HG02870 (cell line): ENCODE results near the gene ZNF107.

ENCODE experiments used
- ATAC-seq: cut with Tn5 transposase; IDR thresholded peaks from one replicate; pipeline ENCODE4 v1.9.1; 2021; ENCODE audit warnings: mild to moderate bottlenecking, moderate library complexity; ENCODE audit not compliant: unreplicated experiment

ZNF107 gene

DNA sequence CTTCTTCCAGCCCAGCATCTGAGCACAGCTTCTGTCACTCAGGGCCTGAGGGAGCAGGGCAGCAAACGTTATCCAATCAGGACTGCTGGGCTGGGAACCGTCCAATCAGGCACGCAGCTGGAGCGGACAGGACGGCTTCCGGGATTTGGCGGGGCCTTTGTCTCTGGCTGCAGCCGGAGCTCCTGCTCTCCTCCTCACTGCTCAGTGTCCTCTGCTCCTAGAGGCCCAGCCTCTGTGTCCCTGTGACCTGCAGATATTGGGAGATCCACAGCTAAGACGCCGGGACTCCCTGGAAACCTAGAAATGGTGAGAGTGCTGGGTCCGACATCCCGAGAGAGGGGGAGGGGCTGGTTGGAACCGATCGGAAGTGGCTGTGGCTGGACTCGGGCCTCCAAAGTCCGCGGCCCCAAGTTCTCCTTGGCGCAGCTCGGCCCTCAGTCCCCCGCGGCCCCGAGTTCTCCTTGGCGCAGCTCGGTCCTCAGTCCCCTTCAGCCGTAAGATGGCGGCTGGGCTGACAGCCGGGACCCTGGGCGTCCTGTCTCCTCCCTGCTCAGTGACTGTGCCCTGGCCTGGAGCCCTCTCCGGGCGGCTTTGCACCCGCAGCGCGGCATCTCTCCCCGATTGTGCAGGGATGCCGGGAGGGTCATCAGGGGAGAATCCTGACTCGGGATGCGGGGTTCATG lies at the start of gene ZNF107:
ZNF107 (plus strand) TSS at position 154 of the 683 bp plus-strand sequence; CDS start at position 304, 150 bp downstream.
- ATAC-seq, result peak; percentile 97

DNA sequence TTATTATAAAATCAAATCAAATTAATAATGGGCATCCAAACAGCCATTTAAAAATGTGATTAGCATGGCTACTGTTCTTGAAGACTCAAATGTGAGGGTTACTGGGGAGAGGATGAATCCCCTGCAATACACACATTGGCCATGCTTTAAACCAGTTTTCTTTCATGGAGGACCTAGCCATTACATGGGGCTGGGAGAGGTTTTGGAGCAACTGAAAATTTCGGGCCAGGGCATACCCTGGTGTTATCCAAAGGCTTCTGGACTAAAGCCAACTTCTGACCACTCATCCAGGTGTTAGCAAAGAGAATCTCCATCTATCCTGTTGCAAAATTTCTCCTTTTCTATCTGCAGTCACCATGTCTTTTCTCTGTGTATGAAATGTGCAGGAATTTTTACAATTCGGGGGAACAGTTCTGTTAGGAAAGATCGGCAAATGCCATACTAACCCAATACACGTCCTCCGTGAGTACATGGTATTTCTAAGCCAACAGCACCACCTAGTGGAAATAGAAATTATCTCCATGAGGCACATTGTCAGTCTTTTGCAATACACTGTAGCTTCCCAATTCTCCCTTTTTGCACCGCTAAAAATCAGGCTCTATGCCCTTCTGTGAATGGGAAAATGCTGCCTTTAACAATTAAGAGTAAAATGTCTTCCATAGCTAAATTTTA lies 47.0 kb upstream of the ZNF107 start:
- no peak for ATAC-seq

DNA sequence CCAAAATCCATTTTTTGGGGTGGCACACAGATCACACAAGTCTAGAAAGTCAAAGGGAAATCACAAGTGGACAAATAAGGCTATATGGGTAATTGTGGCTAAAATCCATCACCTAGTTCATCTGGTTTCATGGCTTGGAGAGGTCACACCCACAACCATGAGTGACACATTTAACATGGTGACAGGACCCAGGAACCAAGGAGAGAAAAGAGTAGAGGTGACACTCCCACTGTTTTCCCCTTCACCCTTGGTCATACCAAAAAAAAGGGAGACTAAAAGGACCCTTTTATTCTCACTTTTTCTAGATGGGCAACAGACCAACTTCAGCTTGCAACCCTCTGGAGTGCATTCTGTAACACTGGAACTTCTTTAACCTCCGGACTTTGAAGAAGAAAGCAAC lies 46.2 kb upstream of the ZNF107 start:
- ATAC-seq, result no peak

DNA sequence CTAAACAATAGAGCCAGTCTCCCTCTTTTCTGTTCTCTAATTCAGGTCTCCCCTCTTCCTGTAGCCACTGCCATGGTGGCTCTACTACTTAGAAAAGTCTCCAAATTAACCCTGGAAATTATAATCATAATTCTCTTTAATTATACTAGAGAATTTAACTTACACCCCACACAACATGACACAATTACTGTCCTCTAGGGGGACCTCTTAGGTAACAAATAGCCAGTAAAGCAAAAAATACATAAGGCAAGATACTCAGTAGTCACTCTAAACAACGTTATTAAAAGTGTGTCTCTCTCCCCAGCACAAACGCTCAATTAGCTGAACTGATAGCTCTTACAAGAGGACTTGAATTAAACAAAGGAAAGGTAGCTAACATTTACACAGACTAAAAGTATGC lies 44.3 kb upstream of the ZNF107 start:
- ATAC-seq, result no peak

- ATAC-seq, result peak; percentile 45
These were observed 40.5 kb upstream of the ZNF107 start for GRCh38 chr7:64625114-64626082.

DNA sequence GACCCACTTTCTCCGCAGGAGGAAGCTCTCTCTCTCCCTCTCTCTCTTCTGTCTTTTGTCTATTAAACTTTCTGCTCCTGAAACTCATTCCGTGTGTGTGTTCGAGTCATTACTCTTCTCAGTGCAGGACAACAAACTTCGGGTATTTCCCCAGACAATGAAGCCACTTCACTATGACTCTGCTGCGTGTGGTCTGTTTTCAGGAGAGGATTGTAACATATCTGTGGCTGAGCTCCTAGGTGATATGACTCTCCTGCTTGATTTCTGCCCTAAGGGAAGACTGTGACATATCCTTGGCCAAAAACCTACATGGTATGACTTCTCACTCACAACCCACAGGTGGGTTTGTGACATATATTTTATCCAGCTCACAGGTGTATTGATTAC lies 39.9 kb upstream of the ZNF107 start:
- peak; percentile 73 for ATAC-seq

DNA sequence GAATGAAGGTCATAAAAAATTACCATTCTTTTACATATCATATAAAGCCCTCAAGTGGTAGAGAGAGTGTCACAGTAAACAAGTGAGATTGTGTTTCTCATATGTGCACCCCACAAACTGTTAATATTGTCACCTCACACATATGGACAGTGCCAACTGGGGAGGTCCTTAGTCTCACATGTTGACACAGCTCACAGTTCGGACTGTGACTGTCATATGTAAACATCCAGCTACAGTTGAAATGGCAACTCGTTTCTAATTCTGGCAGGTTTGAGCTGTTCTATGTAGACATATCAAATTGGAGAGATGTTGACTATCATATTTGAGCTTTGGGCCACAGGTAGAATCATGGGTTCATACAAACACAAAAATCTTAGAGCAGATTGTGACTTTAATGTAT lies 39.4 kb upstream of the ZNF107 start:
- ATAC-seq, result no peak

DNA sequence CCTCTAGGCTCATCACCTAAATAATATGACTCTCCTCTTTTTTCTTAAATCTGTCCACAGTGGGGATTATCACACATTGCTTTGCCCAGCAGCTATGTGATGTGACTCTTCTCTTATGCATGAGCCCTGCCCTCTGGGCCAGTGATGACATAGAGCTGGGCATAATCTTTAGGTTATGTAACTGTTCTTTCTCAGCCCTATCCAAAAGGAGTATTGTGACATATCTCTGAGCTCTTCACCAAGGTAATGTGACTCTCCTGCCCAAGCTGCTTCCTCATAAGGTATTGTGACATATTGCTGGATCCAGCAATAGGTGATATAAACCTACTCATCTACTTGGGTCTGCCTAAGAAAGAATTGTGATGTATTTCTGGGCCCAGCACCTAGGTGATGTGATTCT lies 37.7 kb upstream of the ZNF107 start:
- ATAC-seq, result no peak

- no peak for ATAC-seq
These were observed 37.2 kb upstream of the ZNF107 start for GRCh38 chr7:64628721-64629120.

GRCh38 chr7:64630496-64630895 lies 35.4 kb upstream of the ZNF107 start:
- no peak for ATAC-seq

DNA sequence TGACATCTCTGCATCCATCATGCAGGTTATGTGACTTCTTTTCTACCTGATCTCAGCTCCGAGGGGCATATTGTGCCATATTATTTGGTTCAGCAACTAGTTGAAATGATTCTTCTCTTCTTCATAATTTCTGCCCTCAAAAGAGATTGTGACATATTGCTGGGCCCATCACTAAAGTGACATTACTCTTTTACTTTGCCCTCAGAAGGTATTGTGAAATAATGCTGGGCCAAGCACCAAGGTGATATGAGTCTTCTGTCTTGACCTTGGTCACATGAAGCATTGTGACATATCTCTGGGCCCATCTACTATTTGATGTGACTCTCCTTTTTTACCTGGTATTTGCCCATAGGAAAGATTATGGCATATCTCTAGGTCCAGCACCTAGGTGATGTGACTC lies 33.9 kb upstream of the ZNF107 start:
- ATAC-seq, result no peak

- no peak for ATAC-seq
These were observed 32.5 kb upstream of the ZNF107 start for GRCh38 chr7:64633401-64633800.

- ATAC-seq, result no peak
These were observed 31.4 kb upstream of the ZNF107 start for GRCh38 chr7:64634406-64635062.

- ATAC-seq, result no peak
These were observed 29.5 kb upstream of the ZNF107 start for GRCh38 chr7:64636386-64636785.

GRCh38 chr7:64637521-64638445 lies 28.1 kb upstream of the ZNF107 start:
- no peak for ATAC-seq

DNA sequence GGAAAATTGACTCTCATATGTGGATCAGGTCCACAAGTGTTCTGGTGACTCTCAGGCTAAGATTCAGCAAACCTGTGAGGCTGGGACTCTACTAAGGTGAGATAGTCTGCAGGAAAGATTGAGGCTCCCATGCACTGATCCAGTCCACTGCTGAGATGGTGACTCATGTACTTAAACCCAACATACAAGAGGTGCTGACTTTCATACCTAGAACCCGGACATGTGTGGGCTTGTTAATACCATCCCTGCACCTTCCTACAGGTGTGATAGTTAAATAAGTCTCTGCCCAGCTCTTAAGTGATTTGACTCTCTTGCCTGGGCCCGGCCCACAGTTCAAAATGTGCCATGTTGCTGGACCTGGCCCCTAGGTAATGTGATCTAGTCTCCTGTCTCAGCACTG lies 27.1 kb upstream of the ZNF107 start:
- ATAC-seq, result no peak

- no peak for ATAC-seq
These were observed 26.5 kb upstream of the ZNF107 start for GRCh38 chr7:64639267-64640001.

GRCh38 chr7:64640504-64640903 lies 25.4 kb upstream of the ZNF107 start:
- no peak for ATAC-seq

DNA sequence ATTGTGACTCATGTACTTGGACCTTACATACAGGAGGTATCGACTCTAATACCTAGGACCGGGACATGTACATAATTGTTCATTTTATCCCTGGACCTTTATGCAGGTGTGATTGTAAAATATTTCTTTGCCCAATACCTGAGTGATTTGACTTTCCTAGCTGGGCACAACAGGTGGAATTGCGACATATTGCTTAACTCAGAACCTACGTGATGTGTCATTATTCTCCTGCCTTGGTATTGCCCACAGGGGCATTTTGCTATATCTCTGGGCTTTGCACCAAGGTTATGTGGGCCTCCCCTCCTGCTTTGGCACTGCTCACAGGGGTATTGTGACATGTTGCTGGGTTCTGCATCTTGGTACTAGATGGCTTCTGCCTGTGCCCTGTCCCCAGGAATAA lies 23.9 kb upstream of the ZNF107 start:
- no peak for ATAC-seq
